HepG2 (cell line): Measurements from ENCODE around the gene RARG. TPM values are rescaled to one million over a fixed set of nuclear protein-coding genes. Genes with fewer than 3 reads are reported as not detected.

Experiments used
- IKZF1 ChIP-seq: fragments of 450-650 bp; IDR thresholded peaks from 2 replicates; pipeline ENCODE4 v1.7.1; 2016
- MED8 ChIP-seq: sonication (generic); formaldehyde crosslinking; IDR thresholded peaks from 2 replicates; pipeline ENCODE4 v1.8.1; 2023; ENCODE audit warnings: mild to moderate bottlenecking, missing genetic modification reagents; ENCODE audit not compliant: insufficient replicate concordance
- NFIB ChIP-seq: sonication (generic); formaldehyde crosslinking; IDR thresholded peaks from 2 replicates; pipeline ENCODE4 v1.9.0; 2021; ENCODE audit warnings: missing genetic modification reagents, mild to moderate bottlenecking, borderline replicate concordance
- NFKB2 ChIP-seq: sonication (generic); formaldehyde crosslinking; IDR thresholded peaks from 2 replicates; pipeline ENCODE4 v1.4.0; 2020; ENCODE audit warnings: missing genetic modification reagents, borderline replicate concordance
- POLR2A ChIP-seq, 2 experiments: IDR thresholded peaks; 2 replicates each; pipeline ENCODE4 v1.6.1; 2011; ENCODE audit warnings: low read depth in 2 of 2, low read length in 2 of 2, mild to moderate bottlenecking in 1 of 2, moderate library complexity in 1 of 2; ENCODE audit not compliant: insufficient read depth in 1 of 2
- SAP130 ChIP-seq: IDR thresholded peaks from 2 replicates; pipeline ENCODE4 v1.6.1; 2016; ENCODE audit warnings: low read depth
- SOX13 ChIP-seq, 3 experiments: fragments of 450-650 bp in 1 of 3; sonication (generic) in 1 of 3; formaldehyde crosslinking in 1 of 3; IDR thresholded peaks in 2 of 3; conservative IDR thresholded peaks in 1 of 3; 2 replicates each; pipeline versions ENCODE4 v1.5.0 to v1.6.1; 2016 to 2020; ENCODE audit warnings: antibody characterized with exemption in 1 of 3, mild to moderate bottlenecking in 1 of 3, missing compliant biosample characterization in 1 of 3, missing genetic modification reagents in 1 of 3, moderate library complexity in 1 of 3
- TFAP4 ChIP-seq: sonication (generic); IDR thresholded peaks from 2 replicates; pipeline ENCODE4 v1.6.1; 2016; ENCODE audit warnings: low read depth, borderline replicate concordance
- ZNF563 ChIP-seq: sonication (generic); formaldehyde crosslinking; IDR thresholded peaks from 2 replicates; pipeline ENCODE4 v1.8.0; 2022; ENCODE audit warnings: mild to moderate bottlenecking, moderate library complexity, missing genetic modification reagents
- polyA plus RNA-seq, 8 experiments: library from polyadenylated mRNA; depleted of rRNA in 3 of 8; stranded (reverse) in 7 of 8; unstranded in 1 of 8; fragments of >200 nt; fragmentation: Illumina TruSeq in 4 of 8; extraction: Trizol in 4 of 8; gene quantifications; 2 replicates each; pipeline versions ENCODE4 v1.2.1 to v1.2.3, GENCODE V29; 2011 to 2016; ENCODE audit warnings: low read depth in 4 of 8, missing spikeins in 1 of 8, mixed read lengths in 1 of 8; ENCODE audit not compliant: insufficient read depth in 1 of 8
- total RNA-seq, 5 experiments: library from RNA; depleted of rRNA; stranded (reverse); fragments of >200 nt; fragmentation: Illumina TruSeq; extraction: Trizol; gene quantifications; 2 replicates each; pipeline ENCODE4 v1.2.3, GENCODE V29; 2016; ENCODE audit warnings: low read depth in 1 of 5
- TF ChIP-seq, protein P1 (sequence below): sonication (generic); formaldehyde crosslinking; IDR thresholded peaks from 2 replicates; pipeline ENCODE4 v1.8.1; 2023; ENCODE audit warnings: mild to moderate bottlenecking, missing genetic modification reagents, borderline replicate concordance
- TF ChIP-seq, protein P2 (sequence below): sonication (generic); formaldehyde crosslinking; IDR thresholded peaks from 2 replicates; pipeline ENCODE4 v1.5.0; 2020; ENCODE audit warnings: mild to moderate bottlenecking, missing genetic modification reagents
- TF ChIP-seq, protein P3 (sequence below): sonication (generic); formaldehyde crosslinking; conservative IDR thresholded peaks from 2 replicates; pipeline ENCODE4 v1.4.0; 2020; ENCODE audit warnings: missing genetic modification reagents
- TF ChIP-seq, protein P4 (sequence below): sonication (generic); formaldehyde crosslinking; IDR thresholded peaks from 2 replicates; pipeline ENCODE4 v1.8.0; 2022; ENCODE audit warnings: mild to moderate bottlenecking, missing genetic modification reagents; ENCODE audit not compliant: insufficient replicate concordance
- TF ChIP-seq, protein P5 (sequence below): sonication (generic); formaldehyde crosslinking; IDR thresholded peaks from 2 replicates; pipeline ENCODE4 v1.9.0; 2021; ENCODE audit warnings: missing genetic modification reagents, borderline replicate concordance
- TF ChIP-seq, protein P6 (sequence below), 2 experiments: sonication (generic) in 1 of 2; formaldehyde crosslinking in 1 of 2; IDR thresholded peaks; 2 replicates each; pipeline versions ENCODE4 v1.5.1 to v1.6.1; 2011 to 2020; ENCODE audit warnings: borderline replicate concordance in 1 of 2, low read depth in 1 of 2, low read length in 1 of 2, mild to moderate bottlenecking in 1 of 2, missing genetic modification reagents in 1 of 2, moderate library complexity in 1 of 2

RARG gene
- total and polyA plus RNA-seq, 2 of the 13 experiments (the other 11 are each of a cell fraction or from before 2014, with no cell fraction given), result 0.77 to 1.5 TPM

- TF ChIP-seq TFAP4 (no peak), ZNF563 (CRISPR knock-in tag) (no peak), SOX13 (IDR thresholded peaks at IDR 0.05) (no peak), SOX13 (CRISPR knock-in tag; conservative IDR thresholded peaks at IDR 0.05 in 1 of 2, IDR thresholded peaks at IDR 0.05 in 1 of 2) (no peak), POLR2A (IDR thresholded peaks at IDR 0.05; ENCODE audit: insufficient read depth in 1 of 2, low read depth in 2 of 2, low read length in 2 of 2) (peak; percentile 31 to 57; a peak in 3 of 4 replicates), NFKB2 (CRISPR knock-in tag) (peak; percentile 51; the same call in 1 of the 2 replicates), MED8 (CRISPR knock-in tag) (no peak), NFIB (CRISPR knock-in tag) (no peak), SAP130 (CRISPR knock-in tag) (no peak; the same call in 1 of the 2 replicates), IKZF1 (no peak)
- TF ChIP-seq, protein P1, sequence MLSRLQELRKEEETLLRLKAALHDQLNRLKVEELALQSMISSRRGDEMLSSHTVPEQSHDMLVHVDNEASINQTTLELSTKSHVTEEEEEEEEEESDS, result 0 out of 2 replicates have a peak, but pooled peaks have one; percentile 16
- TF ChIP-seq, protein P2, sequence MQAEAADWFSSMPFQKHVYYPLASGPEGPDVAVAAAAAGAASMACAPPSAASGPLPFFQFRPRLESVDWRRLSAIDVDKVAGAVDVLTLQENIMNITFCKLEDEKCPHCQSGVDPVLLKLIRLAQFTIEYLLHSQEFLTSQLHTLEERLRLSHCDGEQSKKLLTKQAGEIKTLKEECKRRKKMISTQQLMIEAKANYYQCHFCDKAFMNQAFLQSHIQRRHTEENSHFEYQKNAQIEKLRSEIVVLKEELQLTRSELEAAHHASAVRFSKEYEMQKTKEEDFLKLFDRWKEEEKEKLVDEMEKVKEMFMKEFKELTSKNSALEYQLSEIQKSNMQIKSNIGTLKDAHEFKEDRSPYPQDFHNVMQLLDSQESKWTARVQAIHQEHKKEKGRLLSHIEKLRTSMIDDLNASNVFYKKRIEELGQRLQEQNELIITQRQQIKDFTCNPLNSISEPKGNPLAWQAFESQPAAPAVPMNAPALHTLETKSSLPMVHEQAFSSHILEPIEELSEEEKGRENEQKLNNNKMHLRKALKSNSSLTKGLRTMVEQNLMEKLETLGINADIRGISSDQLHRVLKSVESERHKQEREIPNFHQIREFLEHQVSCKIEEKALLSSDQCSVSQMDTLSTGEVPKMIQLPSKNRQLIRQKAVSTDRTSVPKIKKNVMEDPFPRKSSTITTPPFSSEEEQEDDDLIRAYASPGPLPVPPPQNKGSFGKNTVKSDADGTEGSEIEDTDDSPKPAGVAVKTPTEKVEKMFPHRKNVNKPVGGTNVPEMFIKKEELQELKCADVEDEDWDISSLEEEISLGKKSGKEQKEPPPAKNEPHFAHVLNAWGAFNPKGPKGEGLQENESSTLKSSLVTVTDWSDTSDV (CRISPR knock-in tag), result no peak
- TF ChIP-seq, protein P3, sequence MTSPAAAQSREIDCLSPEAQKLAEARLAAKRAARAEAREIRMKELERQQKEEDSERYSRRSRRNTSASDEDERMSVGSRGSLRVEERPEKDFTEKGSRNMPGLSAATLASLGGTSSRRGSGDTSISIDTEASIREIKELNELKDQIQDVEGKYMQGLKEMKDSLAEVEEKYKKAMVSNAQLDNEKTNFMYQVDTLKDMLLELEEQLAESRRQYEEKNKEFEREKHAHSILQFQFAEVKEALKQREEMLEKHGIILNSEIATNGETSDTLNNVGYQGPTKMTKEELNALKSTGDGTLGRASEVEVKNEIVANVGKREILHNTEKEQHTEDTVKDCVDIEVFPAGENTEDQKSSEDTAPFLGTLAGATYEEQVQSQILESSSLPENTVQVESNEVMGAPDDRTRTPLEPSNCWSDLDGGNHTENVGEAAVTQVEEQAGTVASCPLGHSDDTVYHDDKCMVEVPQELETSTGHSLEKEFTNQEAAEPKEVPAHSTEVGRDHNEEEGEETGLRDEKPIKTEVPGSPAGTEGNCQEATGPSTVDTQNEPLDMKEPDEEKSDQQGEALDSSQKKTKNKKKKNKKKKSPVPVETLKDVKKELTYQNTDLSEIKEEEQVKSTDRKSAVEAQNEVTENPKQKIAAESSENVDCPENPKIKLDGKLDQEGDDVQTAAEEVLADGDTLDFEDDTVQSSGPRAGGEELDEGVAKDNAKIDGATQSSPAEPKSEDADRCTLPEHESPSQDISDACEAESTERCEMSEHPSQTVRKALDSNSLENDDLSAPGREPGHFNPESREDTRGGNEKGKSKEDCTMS (CRISPR knock-in tag), result no peak
- TF ChIP-seq, protein P4, sequence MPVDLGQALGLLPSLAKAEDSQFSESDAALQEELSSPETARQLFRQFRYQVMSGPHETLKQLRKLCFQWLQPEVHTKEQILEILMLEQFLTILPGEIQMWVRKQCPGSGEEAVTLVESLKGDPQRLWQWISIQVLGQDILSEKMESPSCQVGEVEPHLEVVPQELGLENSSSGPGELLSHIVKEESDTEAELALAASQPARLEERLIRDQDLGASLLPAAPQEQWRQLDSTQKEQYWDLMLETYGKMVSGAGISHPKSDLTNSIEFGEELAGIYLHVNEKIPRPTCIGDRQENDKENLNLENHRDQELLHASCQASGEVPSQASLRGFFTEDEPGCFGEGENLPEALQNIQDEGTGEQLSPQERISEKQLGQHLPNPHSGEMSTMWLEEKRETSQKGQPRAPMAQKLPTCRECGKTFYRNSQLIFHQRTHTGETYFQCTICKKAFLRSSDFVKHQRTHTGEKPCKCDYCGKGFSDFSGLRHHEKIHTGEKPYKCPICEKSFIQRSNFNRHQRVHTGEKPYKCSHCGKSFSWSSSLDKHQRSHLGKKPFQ (CRISPR knock-in tag), result no peak
- TF ChIP-seq, protein P5, sequence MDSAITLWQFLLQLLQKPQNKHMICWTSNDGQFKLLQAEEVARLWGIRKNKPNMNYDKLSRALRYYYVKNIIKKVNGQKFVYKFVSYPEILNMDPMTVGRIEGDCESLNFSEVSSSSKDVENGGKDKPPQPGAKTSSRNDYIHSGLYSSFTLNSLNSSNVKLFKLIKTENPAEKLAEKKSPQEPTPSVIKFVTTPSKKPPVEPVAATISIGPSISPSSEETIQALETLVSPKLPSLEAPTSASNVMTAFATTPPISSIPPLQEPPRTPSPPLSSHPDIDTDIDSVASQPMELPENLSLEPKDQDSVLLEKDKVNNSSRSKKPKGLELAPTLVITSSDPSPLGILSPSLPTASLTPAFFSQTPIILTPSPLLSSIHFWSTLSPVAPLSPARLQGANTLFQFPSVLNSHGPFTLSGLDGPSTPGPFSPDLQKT (CRISPR knock-in tag), result no peak
- TF ChIP-seq, protein P6, sequence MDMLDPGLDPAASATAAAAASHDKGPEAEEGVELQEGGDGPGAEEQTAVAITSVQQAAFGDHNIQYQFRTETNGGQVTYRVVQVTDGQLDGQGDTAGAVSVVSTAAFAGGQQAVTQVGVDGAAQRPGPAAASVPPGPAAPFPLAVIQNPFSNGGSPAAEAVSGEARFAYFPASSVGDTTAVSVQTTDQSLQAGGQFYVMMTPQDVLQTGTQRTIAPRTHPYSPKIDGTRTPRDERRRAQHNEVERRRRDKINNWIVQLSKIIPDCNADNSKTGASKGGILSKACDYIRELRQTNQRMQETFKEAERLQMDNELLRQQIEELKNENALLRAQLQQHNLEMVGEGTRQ (IDR thresholded peaks at IDR 0.05; ENCODE audit: low read depth, low read length), result no peak
- TF ChIP-seq, protein P6 (CRISPR knock-in tag; IDR thresholded peaks at IDR 0.05; ENCODE audit: borderline replicate concordance), result no peak
Observed at GRCh38 chr12:53180931-53181645, 50.9 kb downstream of the RARG start (continued).
